OCI-LY3 (cell line): Measurements from ENCODE around the gene GPX1.

ENCODE experiments used
- EZH2phosphoT487 ChIP-seq: fragments of 200-600 bp; shearing (Covaris generic); IDR thresholded peaks from 2 replicates; pipeline ENCODE4 v1.6.1; 2018; ENCODE audit warnings: antibody characterized with exemption, mixed run types, low read depth
- TF ChIP-seq, protein P1 (sequence below): fragments of 200-600, 300-600 bp; sonication (generic); IDR thresholded peaks from 2 replicates; pipeline ENCODE4 v1.5.1; 2014; ENCODE audit warnings: antibody characterized with exemption, low read length, low read depth

- TF ChIP-seq, protein P1, sequence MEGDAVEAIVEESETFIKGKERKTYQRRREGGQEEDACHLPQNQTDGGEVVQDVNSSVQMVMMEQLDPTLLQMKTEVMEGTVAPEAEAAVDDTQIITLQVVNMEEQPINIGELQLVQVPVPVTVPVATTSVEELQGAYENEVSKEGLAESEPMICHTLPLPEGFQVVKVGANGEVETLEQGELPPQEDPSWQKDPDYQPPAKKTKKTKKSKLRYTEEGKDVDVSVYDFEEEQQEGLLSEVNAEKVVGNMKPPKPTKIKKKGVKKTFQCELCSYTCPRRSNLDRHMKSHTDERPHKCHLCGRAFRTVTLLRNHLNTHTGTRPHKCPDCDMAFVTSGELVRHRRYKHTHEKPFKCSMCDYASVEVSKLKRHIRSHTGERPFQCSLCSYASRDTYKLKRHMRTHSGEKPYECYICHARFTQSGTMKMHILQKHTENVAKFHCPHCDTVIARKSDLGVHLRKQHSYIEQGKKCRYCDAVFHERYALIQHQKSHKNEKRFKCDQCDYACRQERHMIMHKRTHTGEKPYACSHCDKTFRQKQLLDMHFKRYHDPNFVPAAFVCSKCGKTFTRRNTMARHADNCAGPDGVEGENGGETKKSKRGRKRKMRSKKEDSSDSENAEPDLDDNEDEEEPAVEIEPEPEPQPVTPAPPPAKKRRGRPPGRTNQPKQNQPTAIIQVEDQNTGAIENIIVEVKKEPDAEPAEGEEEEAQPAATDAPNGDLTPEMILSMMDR = no peak
- TF ChIP-seq EZH2phosphoT487 = no peak
Observed at GRCh38 chr3:49362561-49362960, 4.4 kb upstream of the GPX1 start.
